Endodermal cell (in vitro differentiated cells): ENCODE measurements around the gene EGLN1. TPM values are rescaled to one million over a fixed set of nuclear protein-coding genes. Genes with fewer than 3 reads are reported as not detected.

Source experiments
- DNase-seq: peaks from one replicate; pipeline ENCODE4 v3.0.0-alpha.2; 2017
- H3K27ac ChIP-seq: 2 replicates; pipeline ENCODE4 v1.5.1; 2013; ENCODE audit warnings: mild to moderate bottlenecking, low read depth, low read length, moderate library complexity
- H3K27me3 ChIP-seq: 2 replicates; pipeline ENCODE4 v1.6.1; 2013; ENCODE audit warnings: mild to moderate bottlenecking, low read length, moderate library complexity; ENCODE audit not compliant: insufficient read depth, control insufficient read depth, poor library complexity, severe bottlenecking
- H3K36me3 ChIP-seq: 2 replicates; pipeline ENCODE4 v1.7.0; 2013; ENCODE audit warnings: mild to moderate bottlenecking, low read length, moderate library complexity; ENCODE audit not compliant: control insufficient read depth, insufficient read depth
- H3K4me1 ChIP-seq: one replicate; pipeline ENCODE4 v1.7.0; 2013; ENCODE audit warnings: low read length; ENCODE audit not compliant: control insufficient read depth, insufficient read depth
- H3K4me3 ChIP-seq: 2 replicates; pipeline ENCODE4 v1.5.1; 2013; ENCODE audit warnings: mild to moderate bottlenecking, low read length, moderate library complexity
- H3K9ac ChIP-seq: 2 replicates; pipeline ENCODE4 v1.6.1; 2013; ENCODE audit warnings: mild to moderate bottlenecking, low read length, moderate library complexity; ENCODE audit not compliant: poor library complexity, severe bottlenecking; ENCODE audit errors: extremely low read depth
- H3K9me3 ChIP-seq: 2 replicates; pipeline ENCODE4 v1.6.1; 2013; ENCODE audit warnings: mild to moderate bottlenecking, low read length, moderate library complexity; ENCODE audit not compliant: control insufficient read depth
- H3K27ac Mint-ChIP-seq: 2 replicates; pipeline ENCODE4 v1.8.0; 2020; ENCODE audit warnings: mixed read lengths
- H3K27me3 Mint-ChIP-seq: 2 replicates; pipeline ENCODE4 v1.8.0; 2021; ENCODE audit warnings: mild to moderate bottlenecking, mixed read lengths; ENCODE audit not compliant: insufficient read depth
- H3K36me3 Mint-ChIP-seq: 2 replicates; pipeline ENCODE4 v1.8.0; 2020; ENCODE audit warnings: low read depth, mixed read lengths
- H3K4me1 Mint-ChIP-seq: 2 replicates; pipeline ENCODE4 v1.8.0; 2020; ENCODE audit warnings: mixed read lengths
- H3K4me3 Mint-ChIP-seq: 2 replicates; pipeline ENCODE4 v1.8.0; 2020; ENCODE audit warnings: mild to moderate bottlenecking, moderate library complexity, mixed read lengths
- H3K9me3 Mint-ChIP-seq: 2 replicates; pipeline ENCODE4 v1.8.0; 2020; ENCODE audit warnings: mild to moderate bottlenecking, mixed read lengths
- CTCF ChIP-seq: fragments of 200-600 bp; sonication (generic); conservative IDR thresholded peaks from 2 replicates; pipeline ENCODE4 v1.5.0; 2021; ENCODE audit warnings: antibody characterized with exemption, mild to moderate bottlenecking
- WGBS, 2 experiments: methylation state at CpG; one replicate each; pipeline versions ENCODE4 v1.1.5 to v1.1.7; 2013; ENCODE audit warnings: missing lambda C conversion rate in 2 of 2, mixed read lengths in 1 of 2; ENCODE audit not compliant: insufficient coverage in 1 of 2, insufficient read length in 1 of 2; 5-methylcytosine and 5-hydroxymethylcytosine counted together
- total RNA-seq, 2 donors: library from RNA; stranded (reverse); fragmentation: NEBNext Ultra II Directional in 1 of 2; extraction: Animal tissue kit (Norgen Biotek cat#: 25700) in 1 of 2; gene quantifications; 2 replicates in 1 of 2; 3 replicates in 1 of 2; pipeline ENCODE4 v1.2.1, GENCODE V29; 2021

The EGLN1 gene
- total RNA-seq, 2 donors from 2014 or later = 12.2 to 17.4 TPM

- peak; percentile 5 for TF ChIP-seq CTCF
- Histone ChIP-seq H3K4me3 (peak overlapping the region; percentile 86), H3K27me3 (peaks cover 16% of the 10 kb centered on the region), H3K27ac (peak overlapping the region; percentile 75), H3K36me3 (no peaks in the 10 kb centered on the region), H3K9me3 (no peaks in the 10 kb centered on the region), H3K9ac (peak overlapping the region; percentile 67), H3K4me1 (peaks cover 4% of the 10 kb centered on the region)
- H3K27ac Mint-ChIP-seq = peak overlapping the region; percentile 94
- 42 to 74% methylated on average over 3 to 8 of the region's 8 CpGs for WGBS, 2 experiments
- H3K4me1 Mint-ChIP-seq = peaks cover 29% of the 10 kb centered on the region
- H3K27me3 Mint-ChIP-seq = peaks cover 49% of the 10 kb centered on the region
- peak overlapping the region; percentile 85 for H3K4me3 Mint-ChIP-seq
- H3K9me3 Mint-ChIP-seq = no peaks in the 10 kb centered on the region
- no peaks in the 10 kb centered on the region for H3K36me3 Mint-ChIP-seq
- DNase-seq = no peak
Observed at GRCh38 chr1:231422798-231423309, 767 bp upstream of the EGLN1 start.

DNA sequence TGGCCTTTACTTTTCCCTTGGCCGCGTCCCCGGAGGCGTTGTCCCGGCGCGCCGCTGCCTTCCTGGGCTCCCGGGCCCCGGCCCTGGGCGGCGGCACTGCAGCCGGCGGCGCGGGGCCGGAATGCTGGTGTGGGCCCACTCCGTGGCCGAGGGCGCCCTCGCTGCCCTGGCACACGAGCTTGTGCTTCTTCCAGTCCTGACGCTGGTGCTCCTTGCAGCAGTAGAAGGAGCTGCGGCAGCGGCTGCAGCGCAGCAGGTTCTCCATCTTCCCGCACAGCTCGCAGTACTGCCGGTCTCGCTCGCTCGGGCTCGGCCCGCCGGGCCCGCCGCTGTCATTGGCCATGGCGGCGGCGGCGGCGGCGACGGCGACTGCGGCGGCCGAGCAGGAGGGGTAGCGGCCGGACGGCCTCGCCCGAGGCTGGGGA is 529 bp downstream of the EGLN1 start:
- peak overlapping the region; percentile 85 for H3K4me3 Mint-ChIP-seq
- Histone ChIP-seq H3K9me3 (no peaks in the 10 kb centered on the region), H3K27ac (no peak overlapping the region), H3K27me3 (peaks cover 16% of the 10 kb centered on the region), H3K9ac (peak overlapping the region; percentile 47), H3K36me3 (no peaks in the 10 kb centered on the region), H3K4me3 (peak overlapping the region; percentile 90), H3K4me1 (peaks cover 4% of the 10 kb centered on the region)
- H3K27ac Mint-ChIP-seq = no peak overlapping the region
- no peak for DNase-seq
- no peak for TF ChIP-seq CTCF
- peaks cover 47% of the 10 kb centered on the region for H3K27me3 Mint-ChIP-seq
- WGBS, 2 experiments = 0% methylated on average over 19 to 53 of the region's 53 CpGs
- H3K4me1 Mint-ChIP-seq = peaks cover 32% of the 10 kb centered on the region
- H3K9me3 Mint-ChIP-seq = no peaks in the 10 kb centered on the region
- no peaks in the 10 kb centered on the region for H3K36me3 Mint-ChIP-seq

GRCh38 chr1:231420959-231421545 is 1.0 kb downstream of the EGLN1 start:
- peak; percentile 84 for DNase-seq
- whole genome bisulfite sequencing, 2 experiments = 0% methylated on average over 24 to 63 of the region's 63 CpGs
- Mint-ChIP-seq H3K27me3 (peaks cover 42% of the 10 kb centered on the region), H3K4me1 (peaks cover 32% of the 10 kb centered on the region), H3K27ac (peak overlapping the region; percentile 88), H3K4me3 (peak overlapping the region; percentile 85), H3K9me3 (no peaks in the 10 kb centered on the region), H3K36me3 (no peaks in the 10 kb centered on the region)
- H3K36me3 ChIP-seq = no peaks in the 10 kb centered on the region
- H3K4me1 ChIP-seq = peaks cover 4% of the 10 kb centered on the region
- peaks cover 16% of the 10 kb centered on the region for H3K27me3 ChIP-seq
- peak overlapping the region; percentile 90 for H3K4me3 ChIP-seq
- no peaks in the 10 kb centered on the region for H3K9me3 ChIP-seq
- H3K9ac ChIP-seq = peak overlapping the region; percentile 47
- H3K27ac ChIP-seq = no peak overlapping the region
- TF ChIP-seq CTCF = no peak
